Endothelial cell of umbilical vein (primary cell): Measurements from ENCODE around the gene KCNN1. TPM values are rescaled to one million over a fixed set of nuclear protein-coding genes. Genes with fewer than 3 reads are reported as not detected.

Experiments
- BruUV-seq: library from RNA; stranded (reverse); fragments of 400-500 nt; replicated peaks from 2 replicates; lab custom pipeline; 2021; lab: Mats Ljungman, UMichigan
- CTCF ChIA-PET: fragments of 300-600, 350-600 bp; sonication (Branson Sonifier 250); formaldehyde crosslinking; loops from one replicate; lab custom pipeline; 2021; ENCODE audit warnings: antibody characterized with exemption, inconsistent platforms; lab: Charles Lee
- POLR2A ChIA-PET: fragments of 300-600, 350-600 bp; sonication (Branson Sonifier 250); formaldehyde crosslinking; loops from one replicate; lab custom pipeline; 2021; ENCODE audit warnings: antibody characterized with exemption, inconsistent platforms; lab: Charles Lee
- DNase-seq: peaks from one replicate; pipeline ENCODE4 v3.0.0-alpha.2; 2011; ENCODE audit warnings: low read depth, low spot score
- FAIRE-seq: peaks from 2 replicates; lab custom pipeline; 2011; peaks lifted over from hg19 to GRCh38; lab: Jason Lieb, UNC
- H2AFZ ChIP-seq: 2 replicates; pipeline ENCODE4 v1.6.0; 2012; ENCODE audit warnings: low read depth, low read length, control low read depth, inconsistent platforms
- H3K27ac ChIP-seq: 2 replicates; pipeline ENCODE4 v1.5.1; 2011; ENCODE audit warnings: low read depth, mild to moderate bottlenecking, control low read depth, low read length, moderate library complexity; ENCODE audit not compliant: insufficient read depth
- H3K27me3 ChIP-seq, 2 experiments: 2 replicates each; pipeline versions ENCODE4 v1.6.0 to v1.6.1; 2011; ENCODE audit warnings: low read length in 2 of 2, mixed read lengths in 1 of 2; ENCODE audit not compliant: control insufficient read depth in 2 of 2, insufficient read depth in 2 of 2
- H3K36me3 ChIP-seq, 2 experiments: 2 replicates in 1 of 2; 3 replicates in 1 of 2; pipeline ENCODE4 v1.5.1; 2011; ENCODE audit warnings: low read length in 2 of 2, mild to moderate bottlenecking in 1 of 2, moderate library complexity in 1 of 2; ENCODE audit not compliant: control insufficient read depth in 2 of 2, insufficient read depth in 2 of 2; ENCODE audit errors: extremely low read depth in 1 of 2
- H3K4me1 ChIP-seq: 3 replicates; pipeline ENCODE4 v1.5.1; 2011; ENCODE audit warnings: mild to moderate bottlenecking, low read length; ENCODE audit not compliant: control insufficient read depth, insufficient read depth; ENCODE audit errors: extremely low read depth
- H3K4me2 ChIP-seq: 2 replicates; pipeline ENCODE4 v1.6.1; 2011; ENCODE audit warnings: low read length, control low read depth, mixed read lengths; ENCODE audit not compliant: insufficient read depth
- H3K4me3 ChIP-seq, 3 experiments: fragments of 200-600 bp in 1 of 3; sonication (generic), shearing (Covaris generic) in 1 of 3; replicated peaks in 1 of 3; 2 replicates each; pipeline ENCODE4 v1.5.1; 2011 to 2016; ENCODE audit warnings: control low read depth in 3 of 3, low read length in 3 of 3, mild to moderate bottlenecking in 2 of 3, inconsistent platforms in 1 of 3, low read depth in 1 of 3, moderate library complexity in 1 of 3; ENCODE audit not compliant: insufficient read depth in 1 of 3
- H3K79me2 ChIP-seq: 2 replicates; pipeline ENCODE4 v1.6.0; 2012; ENCODE audit warnings: low read length, inconsistent platforms; ENCODE audit not compliant: control insufficient read depth, insufficient read depth
- H3K9ac ChIP-seq: replicated peaks from 2 replicates; pipeline ENCODE3; 2011; ENCODE audit warnings: low read length, control low read depth; ENCODE audit not compliant: insufficient read depth; ENCODE audit errors: extremely low read depth
- H3K9me1 ChIP-seq: replicated peaks from 3 replicates; pipeline ENCODE4 v1.6.0; 2011; ENCODE audit warnings: mild to moderate bottlenecking, low read length; ENCODE audit not compliant: control insufficient read depth, insufficient read depth; ENCODE audit errors: extremely low read depth
- H3K9me3 ChIP-seq: replicated peaks from 2 replicates; pipeline ENCODE4 v1.5.1; 2012; ENCODE audit warnings: low read length, inconsistent platforms; ENCODE audit not compliant: control insufficient read depth, insufficient read depth
- H4K20me1 ChIP-seq: replicated peaks from 2 replicates; pipeline ENCODE3; 2011; ENCODE audit warnings: mild to moderate bottlenecking, low read length; ENCODE audit not compliant: control insufficient read depth, insufficient read depth; ENCODE audit errors: extremely low read depth
- CTCF ChIP-seq, 2 donors: IDR thresholded peaks; 1 replicate in 1 of 2; 2 replicates in 1 of 2; pipeline ENCODE4 v1.5.1; 2011; ENCODE audit warnings: low read length in 2 of 2, mild to moderate bottlenecking in 2 of 2, moderate library complexity in 2 of 2, control low read depth in 1 of 2, inconsistent platforms in 1 of 2, low read depth in 1 of 2; ENCODE audit not compliant: insufficient read depth in 1 of 2; ENCODE audit errors: extremely low read depth in 1 of 2
- EZH2 ChIP-seq: IDR thresholded peaks from 2 replicates; pipeline ENCODE4 v1.6.1; 2012; ENCODE audit warnings: borderline replicate concordance, low read depth, mild to moderate bottlenecking, moderate library complexity, low read length, inconsistent platforms; ENCODE audit not compliant: severe bottlenecking
- FOS ChIP-seq: IDR thresholded peaks from 2 replicates; pipeline ENCODE4 v1.6.1; 2011; ENCODE audit warnings: mild to moderate bottlenecking, low read length, moderate library complexity, borderline replicate concordance; ENCODE audit not compliant: insufficient read depth
- GATA2 ChIP-seq: IDR thresholded peaks from 2 replicates; pipeline ENCODE4 v1.7.0; 2011; ENCODE audit warnings: low read depth, mild to moderate bottlenecking, moderate library complexity, mixed read lengths, low read length; ENCODE audit not compliant: insufficient read length, insufficient read depth
- POLR2A ChIP-seq: IDR thresholded peaks from 2 replicates; pipeline ENCODE4 v1.6.1; 2012; ENCODE audit warnings: low read depth, mild to moderate bottlenecking, control low read depth, low read length
- POLR2AphosphoS5 ChIP-seq: IDR thresholded peaks from 2 replicates; pipeline ENCODE4 v1.6.1; 2012; ENCODE audit warnings: low read depth, mild to moderate bottlenecking, control low read depth, low read length, moderate library complexity; ENCODE audit not compliant: insufficient read depth
- dilution Hi-C: fragments of 300-500 bp; cut with MboI; formaldehyde crosslinking; loops from one replicate; pipeline ENCODE4 v1.15.0; 2019; ENCODE audit warnings: low sequenced_read_pairs; ENCODE audit not compliant: extremely low pct_ligation_motif_present
- intact Hi-C: fragments of 100-400 bp; cut with micrococcal nuclease; formaldehyde crosslinking; loops from one replicate; pipeline ENCODE4 v1.10.0; 2022
- polyA plus RNA-seq, 4 experiments: library from polyadenylated mRNA; depleted of rRNA in 3 of 4; stranded (reverse) in 3 of 4; unstranded in 1 of 4; fragments of >200 nt; gene quantifications; 2 replicates each; pipeline versions ENCODE4 v1.2.1 to v1.2.3, GENCODE V29; 2011 to 2012; ENCODE audit warnings: missing spikeins in 1 of 4
- total RNA-seq: library from RNA; stranded (reverse); gene quantifications from 2 replicates; pipeline ENCODE4 v1.2.3, GENCODE V29; 2021
- TF ChIP-seq, protein P1 (sequence below): IDR thresholded peaks from 2 replicates; pipeline ENCODE4 v1.6.1; 2011; ENCODE audit not compliant: insufficient read depth, insufficient read length

KCNN1 gene
- total and polyA plus RNA-seq, 2 donors (not counting 3 experiments of a cell fraction or from before 2014, with no cell fraction given) = 0.18 to 0.80 TPM

- H3K36me3 ChIP-seq = no peaks in the 10 kb centered on the region
- dilution Hi-C loops = no loop called here
- H3K9me1 ChIP-seq = no peaks in the 10 kb centered on the region
- no peak overlapping the region for H3K27ac ChIP-seq
- H3K27me3 ChIP-seq = peaks cover 0 to 2% of the 10 kb centered on the region in 2 experiments
- FAIRE-seq (no peak), DNase-seq (no peak)
- no peaks in the 10 kb centered on the region for H3K9me3 ChIP-seq
- H2AFZ ChIP-seq = no peak overlapping the region
- no peak overlapping the region for H3K4me3 ChIP-seq
- no TSS peak for BruUV-seq
- ChIA-PET CTCF (no interaction called here), POLR2A (no interaction called here)
- no peak overlapping the region for H3K4me2 ChIP-seq
- no peaks in the 10 kb centered on the region for H4K20me1 ChIP-seq
- H3K79me2 ChIP-seq = no peaks in the 10 kb centered on the region
- no peak for TF ChIP-seq EZH2
- TF ChIP-seq CTCF (IDR thresholded peaks at IDR 0.05; ENCODE audit: extremely low read depth in 1 of 2, insufficient read depth in 1 of 2, low read depth in 1 of 2, low read length in 2 of 2) = no peak
- no peak for TF ChIP-seq POLR2A
- TF ChIP-seq GATA2 = no peak
- TF ChIP-seq, protein P1, sequence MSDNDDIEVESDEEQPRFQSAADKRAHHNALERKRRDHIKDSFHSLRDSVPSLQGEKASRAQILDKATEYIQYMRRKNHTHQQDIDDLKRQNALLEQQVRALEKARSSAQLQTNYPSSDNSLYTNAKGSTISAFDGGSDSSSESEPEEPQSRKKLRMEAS = no peak
- no peak for TF ChIP-seq FOS
- no peak for TF ChIP-seq POLR2AphosphoS5
- no peak overlapping the region for H3K9ac ChIP-seq
- no peaks in the 10 kb centered on the region for H3K4me1 ChIP-seq
- intact Hi-C loops = no loop called here
Observed at GRCh38 chr19:17926044-17926443, 40.9 kb upstream of the KCNN1 start.
